ENCODE results near the gene SLC48A1. TPM values are rescaled to one million over a fixed set of nuclear protein-coding genes. Genes with fewer than 3 reads are reported as not detected.

SLC48A1 gene
- polyA plus RNA-seq, 3 donors = 9.4 to 19.6 (median 15.8) TPM

- H3K9ac ChIP-seq (ENCODE audit: insufficient read depth, low read length, poor library complexity, severe bottlenecking) = peak within 1 kb of the TSS; percentile 71
- Mint-ChIP-seq H3K27ac (peak within 1 kb of the TSS; percentile 46 to 92 (median 73)), H3K4me1 (peaks cover 32% of the 10 kb centered on the region), H3K27me3 (ENCODE audit: low read depth in 3 of 3) (peaks cover 9 to 21% (median 17%) of the 10 kb centered on the region in 3 donors), H3K36me3 (no peaks in the 10 kb centered on the region), H3K4me3 (peak within 1 kb of the TSS; percentile 80 to 85), H3K9me3 (no peaks in the 10 kb centered on the region)
- H3K27me3 ChIP-seq (ENCODE audit: control insufficient read depth in 2 of 2, insufficient read depth in 2 of 2, low read length in 2 of 2) = no peaks in the 10 kb centered on the region
- no peaks in the 10 kb centered on the region for H3K36me3 ChIP-seq (replicated peaks in 1 of 2; ENCODE audit: control insufficient read depth in 1 of 2, insufficient read depth in 2 of 2, low read length in 2 of 2)
- no peaks in the 10 kb centered on the region for H3K79me2 ChIP-seq (ENCODE audit: insufficient read depth, low read length)
- WGBS (ENCODE audit: insufficient coverage) = under 1% methylated on average over 40 of the region's 57 CpGs
- peak within 1 kb of the TSS in 1 of 2 donors; percentile 91 for H3K27ac ChIP-seq (ENCODE audit: low read depth in 1 of 2, low read length in 2 of 2)
- peak; percentile 73 for TF ChIP-seq CTCF (IDR thresholded peaks at IDR 0.05)
- peak within 1 kb of the TSS; percentile 91 for H2AFZ ChIP-seq (ENCODE audit: insufficient read depth, low read depth, low read length, poor library complexity, severe bottlenecking)
- DNase-seq = peak; percentile 85 to 90 (median 86)
- intact Hi-C loops (cut with micrococcal nuclease) = loop anchor here in 1 of 2 donors (2.0 kb wide), 1 partner anchor 20 kb away; no protein-coding TSS in a partner anchor
- H4K20me1 ChIP-seq (ENCODE audit: insufficient read depth, low read length) = no peaks in the 10 kb centered on the region
- H3K4me3 ChIP-seq (replicated peaks in 1 of 3; ENCODE audit: low read depth in 2 of 3, low read length in 3 of 3) = peak within 1 kb of the TSS; percentile 60 to 82 (median 61)
- H3K4me2 ChIP-seq (replicated peaks; ENCODE audit: extremely low read depth, low read length, poor library complexity, severe bottlenecking) = peak within 1 kb of the TSS; percentile 95
- H3K9me3 ChIP-seq (replicated peaks in 1 of 2; ENCODE audit: control insufficient read depth in 1 of 2, insufficient read depth in 1 of 2, low read length in 2 of 2) = no peaks in the 10 kb centered on the region
- H3K4me1 ChIP-seq (ENCODE audit: control insufficient read depth in 1 of 2, insufficient read depth in 2 of 2, low read length in 2 of 2) = peaks cover 26 to 42% of the 10 kb centered on the region in 2 donors
Observed at GRCh38 chr12:47758834-47759690, 14.0 kb upstream of the SLC48A1 start, which contains the start of gene RAPGEF3. Gene RAPGEF3 (minus strand): TSS chr12:47758880. CDS start chr12:47758556, 324 bp downstream.

- Mint-ChIP-seq H3K27me3 (ENCODE audit: low read depth in 3 of 3) (peaks cover 10 to 13% (median 11%) of the 10 kb centered on the region in 3 donors), H3K27ac (no peak overlapping the region), H3K4me3 (no peak overlapping the region), H3K36me3 (no peaks in the 10 kb centered on the region), H3K4me1 (peaks cover 24% of the 10 kb centered on the region), H3K9me3 (no peaks in the 10 kb centered on the region)
- peaks cover 23 to 33% of the 10 kb centered on the region in 2 donors for H3K4me1 ChIP-seq (ENCODE audit: control insufficient read depth in 1 of 2, insufficient read depth in 2 of 2, low read length in 2 of 2)
- H4K20me1 ChIP-seq (ENCODE audit: insufficient read depth, low read length) = no peaks in the 10 kb centered on the region
- WGBS (ENCODE audit: insufficient coverage) = no CpG with 5 or more reads among the region's 3 CpGs
- no peak overlapping the region for H3K9ac ChIP-seq (ENCODE audit: insufficient read depth, low read length, poor library complexity, severe bottlenecking)
- no peak for TF ChIP-seq CTCF (IDR thresholded peaks at IDR 0.05)
- no peak overlapping the region for H3K27ac ChIP-seq (ENCODE audit: low read depth in 1 of 2, low read length in 2 of 2)
- H2AFZ ChIP-seq (ENCODE audit: insufficient read depth, low read depth, low read length, poor library complexity, severe bottlenecking) = no peak overlapping the region
- H3K4me2 ChIP-seq (replicated peaks; ENCODE audit: extremely low read depth, low read length, poor library complexity, severe bottlenecking) = no peak overlapping the region
- DNase-seq = no peak
- no peaks in the 10 kb centered on the region for H3K36me3 ChIP-seq (replicated peaks in 1 of 2; ENCODE audit: control insufficient read depth in 1 of 2, insufficient read depth in 2 of 2, low read length in 2 of 2)
- intact Hi-C loops (cut with micrococcal nuclease) = no loop called here
- no peaks in the 10 kb centered on the region for H3K27me3 ChIP-seq (ENCODE audit: control insufficient read depth in 2 of 2, insufficient read depth in 2 of 2, low read length in 2 of 2)
- H3K79me2 ChIP-seq (ENCODE audit: insufficient read depth, low read length) = no peaks in the 10 kb centered on the region
- no peaks in the 10 kb centered on the region for H3K9me3 ChIP-seq (replicated peaks in 1 of 2; ENCODE audit: control insufficient read depth in 1 of 2, insufficient read depth in 1 of 2, low read length in 2 of 2)
- H3K4me3 ChIP-seq (replicated peaks in 1 of 3; ENCODE audit: low read depth in 2 of 3, low read length in 3 of 3) = no peak overlapping the region
Observed at GRCh38 chr12:47762850-47763465, 10.1 kb upstream of the SLC48A1 start.

Measured in CD14-positive monocyte (primary cell).